GM19328 (cell line): ENCODE measurements around the gene ELF1.

Source experiments
- ATAC-seq: cut with Tn5 transposase; IDR thresholded peaks from one replicate; pipeline ENCODE4 v1.9.1; 2021; ENCODE audit warnings: mild to moderate bottlenecking, moderate library complexity; ENCODE audit not compliant: unreplicated experiment

ELF1 gene

GRCh38 chr13:41019011-41019487 is at the start of gene ELF1:
Gene ELF1, minus strand, starts transcription at chr13:41019316. Its CDS starts 37,262 bp downstream, at chr13:40982054.
- ATAC-seq: peak; percentile 83

DNA sequence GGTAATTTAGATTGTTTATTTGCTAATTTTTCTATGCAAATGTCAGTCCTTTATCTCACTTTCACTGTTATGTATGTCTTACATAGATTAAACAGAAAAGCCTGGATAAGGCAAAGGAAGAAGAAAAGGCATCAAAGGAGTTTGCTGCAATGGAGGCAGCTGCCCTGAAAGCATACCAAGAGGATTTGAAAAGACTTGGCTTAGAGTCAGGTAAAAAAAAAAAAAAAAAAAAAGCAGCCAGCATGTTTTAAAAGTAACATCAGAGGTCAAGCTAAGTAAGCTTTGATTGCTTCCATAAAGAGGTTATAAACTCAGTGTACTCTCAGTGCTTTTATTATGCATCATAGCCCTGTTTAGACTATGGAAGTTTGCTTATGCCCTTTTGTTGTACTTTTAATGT is 46.0 kb upstream of the ELF1 start:
- ATAC-seq: no peak

- no peak for ATAC-seq
These were observed 45.4 kb upstream of the ELF1 start for GRCh38 chr13:41064493-41064892.

DNA sequence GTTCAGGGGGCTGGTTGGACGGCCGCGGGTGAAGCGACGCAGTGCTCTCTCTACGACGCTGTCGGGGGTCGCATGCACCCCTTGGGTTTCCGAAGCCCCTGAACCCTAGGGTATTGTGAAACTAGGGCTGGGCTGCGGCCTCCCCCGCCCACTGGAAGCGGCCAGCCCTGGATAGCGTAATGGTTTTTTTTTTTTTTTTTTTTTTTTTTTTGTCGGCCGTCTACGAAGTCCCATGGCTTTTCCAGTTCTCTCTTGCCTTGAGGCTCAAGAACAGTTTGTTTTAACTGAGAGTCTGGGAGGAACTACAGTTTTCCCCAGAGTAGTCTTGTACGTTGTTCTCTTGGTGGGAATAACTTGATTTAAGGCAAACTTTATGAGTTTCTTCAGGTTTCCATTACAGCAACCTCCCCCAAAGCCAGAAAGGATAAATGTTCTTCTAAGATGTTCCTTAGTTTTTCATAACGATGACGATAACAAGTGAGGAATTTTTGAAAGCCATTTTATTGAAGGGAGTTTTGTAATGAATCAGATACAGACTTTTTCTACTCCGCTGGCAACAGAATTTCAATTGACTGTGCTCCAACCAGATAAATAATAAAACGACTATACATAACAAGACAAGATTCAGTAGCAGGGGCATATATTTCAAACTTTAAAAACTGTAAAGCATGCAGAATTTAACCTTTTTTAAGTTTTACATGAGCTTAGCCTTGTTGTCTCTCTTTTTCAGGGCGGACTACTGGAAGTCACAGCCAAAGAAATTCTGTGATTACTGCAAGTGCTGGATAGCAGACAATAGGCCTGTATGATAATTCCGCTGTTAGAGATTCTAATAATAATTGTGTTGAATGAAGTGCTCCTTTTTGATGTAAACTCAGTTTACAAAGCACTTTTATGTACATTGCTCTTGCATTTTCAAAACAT is 43.1 kb upstream of the ELF1 start:
- ATAC-seq: peak; percentile 37

GRCh38 chr13:41061075-41061913 is 42.2 kb upstream of the ELF1 start, which contains the start of gene WBP4:
Gene WBP4, plus strand, starts transcription at chr13:41061509. Its CDS starts 165 bp downstream, at chr13:41061674.
- peak; percentile 72 for ATAC-seq

DNA sequence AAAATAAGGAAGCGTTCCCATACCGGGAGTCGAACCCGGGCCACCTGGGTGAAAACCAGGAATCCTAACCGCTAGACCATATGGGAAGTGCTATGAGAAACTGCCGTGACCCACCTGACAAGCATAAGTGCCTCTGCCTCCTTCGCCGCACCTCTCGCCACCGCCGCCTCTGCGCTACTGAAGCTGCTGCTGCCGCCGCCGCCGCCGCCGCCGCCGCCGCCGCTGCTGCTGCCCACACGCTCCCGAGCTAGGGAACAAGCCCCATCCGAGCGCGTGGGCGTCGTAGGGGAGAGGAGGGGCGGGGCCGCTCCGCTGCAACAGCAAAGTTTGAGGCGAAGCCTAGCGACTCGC is 41.6 kb upstream of the ELF1 start:
- ATAC-seq: peak; percentile 32

DNA sequence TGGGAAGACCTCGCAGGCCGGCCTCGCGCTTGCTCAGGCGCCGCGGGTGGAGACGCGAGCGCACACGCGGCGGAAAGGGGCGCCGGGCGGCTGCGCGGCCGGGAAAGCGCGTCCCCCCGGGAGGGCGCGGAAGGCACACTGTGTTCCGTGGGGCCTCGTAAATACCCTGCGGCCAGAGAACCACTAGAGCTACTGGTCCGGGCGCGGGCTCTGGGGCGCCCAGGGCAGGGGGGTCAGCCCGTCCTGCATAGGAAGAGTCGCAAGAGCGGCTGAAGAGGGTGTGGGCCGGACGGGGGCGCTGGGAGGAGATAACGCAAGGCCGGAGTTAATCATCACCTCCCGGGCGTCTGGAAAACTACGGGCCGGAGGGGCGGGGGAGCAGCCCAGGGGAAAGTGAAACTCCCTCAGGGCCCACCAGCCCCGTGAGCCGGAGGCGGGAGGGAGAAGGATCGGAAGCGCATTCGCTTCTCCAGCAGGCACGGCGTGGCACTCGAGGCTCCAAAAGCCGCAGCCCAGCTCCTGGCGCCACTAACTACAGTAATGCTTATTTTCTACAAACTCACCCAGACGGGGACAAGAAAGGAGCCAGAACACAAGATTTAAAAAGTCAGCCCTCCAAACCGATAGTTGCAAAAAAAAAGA is 41.1 kb upstream of the ELF1 start:
- ATAC-seq: peak; percentile 27

DNA sequence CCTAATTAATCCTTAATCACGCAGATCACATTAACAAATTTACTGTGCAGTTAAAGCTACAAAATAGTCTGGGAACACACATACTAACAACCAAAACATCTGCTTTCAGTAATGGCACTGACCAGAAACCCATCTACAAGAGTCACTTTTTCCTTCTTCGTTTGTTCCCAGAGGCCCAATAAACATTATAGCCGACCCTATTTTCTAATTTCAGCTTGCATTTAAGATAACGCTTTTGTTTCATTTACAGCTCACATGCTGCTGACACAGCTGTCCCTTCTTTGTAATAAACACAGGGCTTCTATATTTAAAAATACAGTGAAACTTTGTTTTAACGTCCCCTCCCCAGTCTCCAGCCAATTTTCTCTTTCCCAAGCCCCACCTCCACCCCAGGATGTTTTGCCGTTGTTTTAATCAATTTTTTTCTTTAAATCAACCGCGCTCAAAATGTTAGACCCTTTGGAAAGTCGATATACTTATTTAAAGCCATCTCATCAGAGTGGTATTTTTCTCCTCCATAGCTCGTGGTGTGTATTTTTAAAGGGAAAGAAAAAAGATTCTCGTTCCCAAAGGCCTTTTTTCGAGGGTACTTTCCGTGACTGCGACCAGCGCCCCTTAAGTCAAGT is 40.5 kb upstream of the ELF1 start:
- ATAC-seq: no peak

GRCh38 chr13:41058295-41059070 is 39.4 kb upstream of the ELF1 start:
- no peak for ATAC-seq

GRCh38 chr13:41056826-41057711 is 38.0 kb upstream of the ELF1 start:
- no peak for ATAC-seq

- no peak for ATAC-seq
These were observed 37.1 kb upstream of the ELF1 start for GRCh38 chr13:41056194-41056593.

DNA sequence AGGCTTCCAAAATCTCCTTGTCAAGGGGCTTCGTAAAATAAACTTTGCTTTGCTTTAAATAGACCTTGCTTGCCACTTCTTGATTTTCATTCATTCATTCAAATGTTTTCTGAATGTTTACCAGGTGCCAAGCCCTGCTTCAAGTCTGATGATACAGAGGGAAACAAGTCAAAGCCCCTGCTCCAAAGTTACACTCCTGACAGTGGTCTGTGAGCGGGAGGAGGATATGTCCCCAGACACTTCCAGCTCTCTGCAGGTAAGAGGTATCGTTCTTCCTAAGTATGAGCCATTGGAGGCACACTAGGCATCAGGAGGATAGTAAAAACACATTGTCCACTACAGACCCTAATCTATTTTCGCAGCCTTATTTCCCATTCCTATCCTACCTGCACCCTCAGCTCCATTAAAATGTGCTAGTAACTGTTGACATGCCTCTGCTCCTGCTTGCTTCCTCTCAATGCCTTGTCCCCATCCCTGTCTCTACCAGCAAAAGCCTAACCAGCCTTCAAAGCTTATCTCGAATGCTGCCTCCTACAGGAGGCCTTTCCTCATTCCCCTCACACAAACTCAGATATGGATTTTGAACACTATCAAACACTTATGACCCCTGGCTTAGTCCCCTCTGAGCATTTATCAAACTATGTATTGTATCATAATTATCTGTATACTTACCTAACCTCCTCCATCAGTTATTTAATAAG is 36.0 kb upstream of the ELF1 start:
- no peak for ATAC-seq

DNA sequence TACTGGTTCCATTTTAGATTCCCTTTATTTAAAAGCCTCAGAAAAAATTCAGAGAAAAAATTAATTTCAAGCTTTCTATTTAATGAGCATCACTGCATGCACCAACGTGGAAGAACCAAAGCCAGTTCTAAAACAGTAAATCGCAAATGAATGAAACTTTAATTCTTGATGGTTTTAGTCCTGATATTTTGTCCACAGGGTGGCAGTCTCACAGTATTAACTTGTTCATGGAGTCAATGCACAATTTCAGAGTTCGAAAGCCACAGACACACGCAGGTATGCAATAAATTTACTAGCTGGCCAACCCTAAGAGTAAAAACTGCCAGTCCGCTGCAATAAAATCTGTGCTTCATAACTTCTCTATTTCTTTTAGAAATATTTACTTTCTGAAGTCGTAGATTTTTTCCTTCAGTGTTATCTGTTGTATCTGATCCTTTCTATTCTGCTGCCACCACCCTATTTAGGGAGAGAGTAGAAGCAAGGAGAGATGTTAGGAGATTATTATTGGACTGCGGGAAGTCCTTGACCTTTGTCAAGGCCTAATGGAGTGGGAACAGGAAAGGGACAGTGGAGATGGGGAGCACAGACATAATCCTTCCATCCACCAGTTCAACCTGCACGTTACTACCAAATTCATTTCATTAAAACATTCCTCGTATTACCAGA is 35.2 kb upstream of the ELF1 start:
- no peak for ATAC-seq

DNA sequence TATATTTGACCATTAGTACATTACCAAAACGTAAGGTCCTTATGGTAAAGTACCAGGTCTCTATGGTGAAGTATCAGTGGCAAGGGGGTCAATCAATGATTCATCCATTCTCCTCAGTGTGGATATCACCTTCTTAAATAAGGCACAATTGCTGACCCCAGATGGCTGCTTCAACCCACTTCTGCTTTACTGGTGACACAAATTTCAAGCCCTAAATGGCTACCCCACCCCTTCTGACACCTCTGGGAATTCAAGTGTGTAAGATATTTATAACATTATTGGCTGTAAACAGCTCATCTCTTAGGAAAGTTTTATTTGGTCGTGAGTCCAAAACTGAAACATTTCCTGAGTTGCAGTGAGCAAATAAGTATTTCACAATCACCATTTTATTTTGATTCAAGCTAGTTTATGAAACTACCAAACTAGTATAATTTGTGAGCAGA is 34.3 kb upstream of the ELF1 start:
- ATAC-seq: peak; percentile 58

- no peak for ATAC-seq
These were observed 33.3 kb upstream of the ELF1 start for GRCh38 chr13:41052441-41052840.

GRCh38 chr13:41049480-41050440 is 30.6 kb upstream of the ELF1 start:
- no peak for ATAC-seq

GRCh38 chr13:41048640-41049039 is 29.5 kb upstream of the ELF1 start:
- no peak for ATAC-seq
